ENCODE data around the gene ACHE.
"Not testable (repeated sequence)": the region's sequence is repeated elsewhere in the genome, so short reads cannot be mapped to it uniquely, and the experiment has no call there.

ACHE gene

GRCh38 chr7:100860702-100861615 lies 34.7 kb downstream of the ACHE start:
- DNase-seq: peak; percentile 48

GRCh38 chr7:100859856-100860255 lies 35.8 kb downstream of the ACHE start:
- DNase-seq: peak; percentile 65

- DNase-seq: peak; percentile 96
Measured at GRCh38 chr7:100856871-100857282, 38.8 kb downstream of the ACHE start.

DNA sequence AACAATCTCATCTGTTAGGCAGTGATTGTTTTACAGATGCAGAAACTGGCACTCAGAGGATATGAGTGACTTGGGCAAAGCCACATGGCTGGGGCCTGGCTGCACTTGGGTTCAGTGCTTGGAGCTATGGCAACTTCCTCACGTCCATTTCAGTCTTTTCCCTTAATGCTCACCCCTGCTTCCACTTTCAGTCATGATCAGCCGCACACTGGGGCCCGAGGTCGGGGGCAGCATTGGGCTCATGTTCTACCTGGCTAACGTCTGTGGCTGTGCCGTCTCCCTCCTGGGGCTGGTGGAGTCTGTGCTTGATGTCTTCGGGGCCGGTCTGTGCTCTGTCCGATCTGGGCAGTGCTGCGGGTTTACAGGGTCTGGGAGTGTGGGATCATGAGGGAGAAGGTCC lies 40.2 kb downstream of the ACHE start:
- DNase-seq: peak; percentile 44

DNA sequence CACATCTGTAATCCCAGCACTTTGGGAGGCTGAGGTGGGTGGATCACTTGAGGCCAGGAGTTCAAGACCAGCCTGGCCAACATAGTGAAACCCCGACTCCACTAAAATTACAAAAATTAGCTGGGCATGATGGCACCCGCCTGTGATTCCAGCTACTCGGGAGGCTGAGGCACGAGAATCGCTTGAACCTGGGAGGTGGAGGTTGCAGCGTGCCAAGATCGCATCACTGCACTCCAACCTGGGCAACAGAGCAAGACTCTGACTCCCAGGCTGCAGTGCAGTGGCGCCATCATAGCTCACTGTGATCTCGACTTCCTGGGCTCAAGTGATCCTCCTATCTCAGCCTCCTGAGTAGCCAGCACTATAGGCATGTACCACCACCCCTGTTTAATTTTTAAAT lies 40.8 kb downstream of the ACHE start:
- not testable (repeated sequence) for DNase-seq

GRCh38 chr7:100854146-100854895 lies 41.4 kb downstream of the ACHE start:
- DNase-seq: no peak

- DNase-seq: peak; percentile 96
Measured at GRCh38 chr7:100852048-100852872, 43.4 kb downstream of the ACHE start, which contains the start of gene SLC12A9. TSS of gene SLC12A9 (plus strand) at chr7:100852713. CDS start at chr7:100854198, 1,485 bp downstream.

DNA sequence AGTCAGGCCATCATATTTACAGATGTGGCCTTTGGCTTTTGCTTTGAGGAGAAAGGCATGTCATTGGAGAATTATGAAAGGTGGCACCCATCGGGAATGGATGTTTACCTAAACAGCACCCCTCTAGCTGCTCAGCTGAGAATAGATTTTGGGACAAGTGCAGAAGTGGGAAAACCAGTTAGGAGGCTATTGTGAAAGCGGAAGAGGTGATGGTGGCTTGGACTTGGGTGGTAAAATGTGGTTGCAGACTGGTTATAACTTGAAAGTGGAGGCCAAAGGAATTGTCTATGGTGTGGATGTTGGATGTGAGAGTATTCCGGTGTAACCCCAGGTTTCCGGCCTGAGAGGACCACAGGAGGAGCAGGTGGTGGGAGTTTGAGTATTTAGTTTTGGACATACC lies 48.3 kb downstream of the ACHE start:
- no peak for DNase-seq

DNA sequence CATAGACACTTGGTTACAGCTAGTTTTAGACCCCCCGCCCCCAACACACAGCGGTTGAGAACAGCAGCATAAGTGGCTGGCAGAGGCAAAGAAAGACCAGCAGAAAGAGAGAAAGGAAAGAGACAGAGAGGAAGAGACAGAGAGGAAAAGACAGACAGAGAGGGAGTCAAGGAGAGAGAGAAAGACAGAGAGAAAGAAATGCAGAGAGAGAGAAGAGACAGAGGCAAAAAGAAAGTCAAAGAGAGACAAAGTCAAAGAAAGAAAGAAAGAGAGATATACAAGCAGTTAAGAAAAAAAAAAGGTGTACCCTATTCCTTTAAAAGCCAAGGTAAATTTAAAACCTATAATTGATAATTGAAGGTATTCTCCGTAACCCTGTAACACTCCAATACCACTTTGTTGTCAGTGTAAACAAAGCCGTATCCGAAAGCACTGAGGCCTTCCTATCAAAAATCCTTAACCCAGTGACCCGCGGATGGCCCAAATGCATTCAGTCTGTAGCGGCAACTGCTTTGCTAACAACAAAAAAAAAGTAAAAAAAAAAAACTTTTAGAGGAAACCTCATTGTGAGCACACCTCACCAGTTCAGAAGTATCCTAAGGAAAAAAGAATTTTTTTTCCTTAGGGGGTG lies 55.1 kb downstream of the ACHE start:
- DNase-seq: no peak
